Calu3 (cell line): Measurements from ENCODE around the gene CDC37. TPM values are rescaled to one million over a fixed set of nuclear protein-coding genes. Genes with fewer than 3 reads are reported as not detected.
A peak's percentile ranks its signal among the peaks of the same experiment; 100 is the strongest.

ENCODE experiments used
- BruUV-seq: library from RNA; stranded (reverse); fragments of 400-500 nt; replicated peaks from 2 replicates; lab custom pipeline; 2021; lab: Mats Ljungman, UMichigan
- CTCF ChIA-PET: fragments of 300-600 bp; sonication (Branson Sonifier 250); formaldehyde crosslinking; loops from one replicate; lab custom pipeline; 2022; ENCODE audit warnings: antibody characterized with exemption; lab: Charles Lee
- DNase-seq: peaks from one replicate; pipeline ENCODE4 v3.0.0; 2022
- H3K27ac Mint-ChIP-seq: one replicate; pipeline ENCODE4 v1.8.0; 2022; ENCODE audit warnings: mixed read lengths; ENCODE audit not compliant: unreplicated experiment
- H3K27me3 Mint-ChIP-seq: one replicate; pipeline ENCODE4 v1.8.0; 2022; ENCODE audit warnings: mixed read lengths; ENCODE audit not compliant: unreplicated experiment
- H3K36me3 Mint-ChIP-seq: one replicate; pipeline ENCODE4 v1.8.0; 2022; ENCODE audit warnings: mild to moderate bottlenecking, moderate library complexity, mixed read lengths; ENCODE audit not compliant: insufficient read depth, unreplicated experiment
- H3K4me1 Mint-ChIP-seq: one replicate; pipeline ENCODE4 v1.8.0; 2022; ENCODE audit warnings: mild to moderate bottlenecking, low read depth, mixed read lengths; ENCODE audit not compliant: unreplicated experiment
- H3K4me3 Mint-ChIP-seq: one replicate; pipeline ENCODE4 v1.8.0; 2022; ENCODE audit warnings: mild to moderate bottlenecking, low read depth, moderate library complexity, mixed read lengths; ENCODE audit not compliant: unreplicated experiment
- H3K9me3 Mint-ChIP-seq: one replicate; pipeline ENCODE4 v1.8.0; 2022; ENCODE audit warnings: low read depth, mixed read lengths; ENCODE audit not compliant: unreplicated experiment
- intact Hi-C: fragments of 100-400 bp; cut with micrococcal nuclease; formaldehyde crosslinking; loops from one replicate; pipeline ENCODE4 v1.10.0; 2022; ENCODE audit not compliant: unreplicated experiment
- total RNA-seq: library from RNA; stranded (reverse); gene quantifications from 2 replicates; pipeline ENCODE4 v1.2.3, GENCODE V29; 2022
- TF ChIP-seq, protein P1 (sequence below): fragments of 200-600 bp; IDR thresholded peaks from one replicate; pipeline ENCODE4 v1.8.0; 2022; ENCODE audit warnings: antibody characterized with exemption; ENCODE audit not compliant: unreplicated experiment

Gene CDC37
- total RNA-seq, 1 experiment from 2014 or later, result 181 TPM

GRCh38 chr19:10419200-10419645 lies 15.9 kb upstream of the CDC37 start:
- intact Hi-C loops, result no loop called here
- CTCF ChIA-PET, result no interaction called here
- no peak overlapping the region for H3K27ac Mint-ChIP-seq
- DNase-seq, result no peak
- peak overlapping the region; percentile 43 for H3K4me3 Mint-ChIP-seq
- TF ChIP-seq, protein P1, sequence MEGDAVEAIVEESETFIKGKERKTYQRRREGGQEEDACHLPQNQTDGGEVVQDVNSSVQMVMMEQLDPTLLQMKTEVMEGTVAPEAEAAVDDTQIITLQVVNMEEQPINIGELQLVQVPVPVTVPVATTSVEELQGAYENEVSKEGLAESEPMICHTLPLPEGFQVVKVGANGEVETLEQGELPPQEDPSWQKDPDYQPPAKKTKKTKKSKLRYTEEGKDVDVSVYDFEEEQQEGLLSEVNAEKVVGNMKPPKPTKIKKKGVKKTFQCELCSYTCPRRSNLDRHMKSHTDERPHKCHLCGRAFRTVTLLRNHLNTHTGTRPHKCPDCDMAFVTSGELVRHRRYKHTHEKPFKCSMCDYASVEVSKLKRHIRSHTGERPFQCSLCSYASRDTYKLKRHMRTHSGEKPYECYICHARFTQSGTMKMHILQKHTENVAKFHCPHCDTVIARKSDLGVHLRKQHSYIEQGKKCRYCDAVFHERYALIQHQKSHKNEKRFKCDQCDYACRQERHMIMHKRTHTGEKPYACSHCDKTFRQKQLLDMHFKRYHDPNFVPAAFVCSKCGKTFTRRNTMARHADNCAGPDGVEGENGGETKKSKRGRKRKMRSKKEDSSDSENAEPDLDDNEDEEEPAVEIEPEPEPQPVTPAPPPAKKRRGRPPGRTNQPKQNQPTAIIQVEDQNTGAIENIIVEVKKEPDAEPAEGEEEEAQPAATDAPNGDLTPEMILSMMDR, result no peak
- BruUV-seq, result no TSS peak
- peaks cover 68% of the 10 kb centered on the region for H3K27me3 Mint-ChIP-seq
- no peaks in the 10 kb centered on the region for H3K9me3 Mint-ChIP-seq
- H3K4me1 Mint-ChIP-seq, result peaks cover 18% of the 10 kb centered on the region
- H3K36me3 Mint-ChIP-seq, result peaks cover 13% of the 10 kb centered on the region

DNA sequence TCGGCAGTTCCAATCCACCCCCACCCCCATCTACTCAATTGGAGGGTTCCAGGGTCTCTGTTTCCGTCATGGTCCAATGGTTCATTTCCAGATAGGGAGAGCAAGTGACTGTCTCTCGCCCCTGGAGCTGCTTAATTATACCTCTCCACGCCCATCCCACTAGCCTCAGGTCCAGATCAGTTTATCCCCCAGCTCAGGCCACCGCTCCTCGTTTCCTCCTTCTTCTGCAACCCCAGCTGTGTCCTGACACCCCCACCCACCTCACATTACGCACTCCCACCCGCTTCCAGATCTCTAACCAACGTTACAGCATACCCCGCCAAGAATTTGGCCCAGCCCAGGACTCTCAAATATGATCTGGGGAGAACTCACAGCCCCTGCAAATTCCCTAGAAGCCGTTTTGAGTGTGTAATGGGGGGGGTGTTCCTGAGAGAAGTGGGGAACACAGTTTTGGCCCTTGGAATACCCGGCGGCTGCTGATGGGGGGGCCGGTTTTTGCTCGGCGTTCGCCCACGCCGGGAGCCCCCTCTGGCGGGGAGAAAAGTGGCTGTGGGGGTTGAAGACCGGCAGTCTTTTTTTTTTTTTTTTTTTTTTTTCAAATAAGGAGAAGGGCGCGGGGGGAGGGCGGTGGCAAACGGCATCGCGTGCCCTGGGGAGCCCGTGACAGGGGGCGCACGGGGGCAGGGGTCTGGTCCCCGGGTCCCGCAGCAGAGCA lies 15.3 kb upstream of the CDC37 start:
- no peak overlapping the region for H3K4me3 Mint-ChIP-seq
- CTCF ChIA-PET, result interaction anchor here (1.0 kb wide), 1 partner anchor 146 kb away, joined by 3 read pairs; no protein-coding TSS in a partner anchor
- TF ChIP-seq, protein P1, result no peak
- DNase-seq, result no peak
- peaks cover 18% of the 10 kb centered on the region for H3K4me1 Mint-ChIP-seq
- no TSS peak for BruUV-seq
- H3K36me3 Mint-ChIP-seq, result peaks cover 7% of the 10 kb centered on the region
- H3K27ac Mint-ChIP-seq, result no peak overlapping the region
- H3K27me3 Mint-ChIP-seq, result peaks cover 68% of the 10 kb centered on the region
- intact Hi-C loops, result no loop called here
- H3K9me3 Mint-ChIP-seq, result no peaks in the 10 kb centered on the region

GRCh38 chr19:10418235-10418484 lies 14.8 kb upstream of the CDC37 start:
- no peak for DNase-seq
- Mint-ChIP-seq H3K27ac (no peak overlapping the region), H3K4me3 (no peak overlapping the region), H3K36me3 (peaks cover 7% of the 10 kb centered on the region), H3K9me3 (no peaks in the 10 kb centered on the region), H3K4me1 (peaks cover 18% of the 10 kb centered on the region), H3K27me3 (peaks cover 68% of the 10 kb centered on the region)
- CTCF ChIA-PET, result interaction anchor here (0.6 to 1.0 kb wide), 3 partner anchors 13 to 147 kb away, joined by 3 to 4 read pairs (median 3); no protein-coding TSS in a partner anchor
- BruUV-seq, result no TSS peak
- intact Hi-C loops, result no loop called here
- TF ChIP-seq, protein P1, result no peak

DNA sequence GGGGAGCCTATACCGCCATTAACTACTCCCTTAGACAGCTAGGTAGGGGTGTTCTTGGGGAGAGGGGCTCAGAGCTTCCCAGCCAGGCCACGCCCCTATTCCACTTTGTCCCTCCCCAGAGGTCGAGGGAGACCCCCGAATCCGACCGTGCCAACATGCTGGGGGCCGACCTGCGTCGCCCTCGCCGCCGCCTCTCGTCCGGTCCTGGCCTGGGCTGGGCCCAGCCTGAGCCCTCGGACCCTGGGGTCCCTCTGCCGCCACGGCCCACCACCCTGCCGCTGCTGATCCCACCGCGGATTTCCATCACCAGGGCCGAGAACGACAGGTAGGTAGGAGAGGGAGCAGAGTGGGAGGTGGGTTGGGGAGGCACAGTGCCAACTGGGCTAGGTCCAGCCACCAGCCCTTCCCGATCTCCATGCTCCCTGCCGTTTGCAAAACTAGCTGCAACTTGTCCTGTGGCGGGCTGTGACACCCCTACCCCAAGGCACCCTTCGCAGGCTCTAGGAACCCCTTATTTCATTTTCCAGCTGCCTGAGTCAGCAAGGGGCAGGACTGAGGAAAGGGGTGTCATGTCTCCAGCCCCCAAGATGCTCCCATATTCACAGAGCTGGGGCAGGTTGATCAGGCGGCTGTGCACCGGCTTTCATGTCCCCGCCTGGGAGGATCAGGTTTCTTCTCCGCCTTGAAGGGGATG lies 14.3 kb upstream of the CDC37 start:
- Mint-ChIP-seq H3K4me3 (no peak overlapping the region), H3K27ac (no peak overlapping the region), H3K27me3 (peaks cover 66% of the 10 kb centered on the region), H3K36me3 (peaks cover 7% of the 10 kb centered on the region), H3K4me1 (peaks cover 18% of the 10 kb centered on the region), H3K9me3 (no peaks in the 10 kb centered on the region)
- DNase-seq, result no peak
- intact Hi-C loops, result no loop called here
- CTCF ChIA-PET, result interaction anchor here (0.6 to 1.6 kb wide), 4 partner anchors 12 to 147 kb away, joined by 3 to 4 read pairs (median 4); no protein-coding TSS in a partner anchor
- BruUV-seq, result no TSS peak
- TF ChIP-seq, protein P1, result no peak
